Measurements from ENCODE around the gene LRRC56. TPM values are rescaled to one million over a fixed set of nuclear protein-coding genes. Genes with fewer than 3 reads are reported as not detected.
A peak's percentile ranks its signal among the peaks of the same experiment; 100 is the strongest.

LRRC56 gene
- total RNA-seq, 1 experiment from 2014 or later: 3.4 TPM

DNA sequence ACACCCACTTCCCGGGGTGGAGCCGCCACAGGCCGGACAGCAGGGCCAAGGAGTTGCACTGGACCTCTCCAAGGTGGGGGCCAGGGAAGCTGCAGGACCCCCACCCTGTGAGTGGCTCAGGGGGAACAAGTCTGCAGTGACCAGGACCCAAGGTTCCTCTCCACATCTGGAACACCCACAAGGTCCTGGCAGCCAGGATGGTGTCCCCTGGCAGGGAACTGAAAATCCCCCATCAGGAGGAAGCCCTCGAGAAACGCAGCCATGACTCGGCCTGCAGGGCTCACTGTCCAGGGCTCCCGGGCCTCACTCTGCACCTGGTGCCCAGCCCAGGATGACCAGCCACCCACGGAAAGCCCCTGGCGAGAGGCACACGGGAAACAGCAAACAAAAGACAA is 41.8 kb upstream of the LRRC56 start:
- Histone ChIP-seq H3K14ac (ENCODE audit: insufficient read depth, low read length) (no peak overlapping the region), H3K18ac (ENCODE audit: insufficient read length, low read depth, low read length) (no peak overlapping the region), H2AFZ (ENCODE audit: low read length) (no peak overlapping the region), H2BK120ac (ENCODE audit: low read depth, low read length, poor library complexity, severe bottlenecking) (no peak overlapping the region), H4K91ac (ENCODE audit: insufficient read length, low read depth, low read length) (no peak overlapping the region), H4K5ac (ENCODE audit: insufficient read length, low read depth, low read length) (no peak overlapping the region), H3K4me1 (ENCODE audit: insufficient read depth, low read length) (no peaks in the 10 kb centered on the region), H3K23me2 (ENCODE audit: insufficient read length, low read depth, low read length, poor library complexity, severe bottlenecking) (no peaks in the 10 kb centered on the region), H3K27me3 (ENCODE audit: insufficient read depth, low read length) (no peaks in the 10 kb centered on the region), H3K4ac (ENCODE audit: low read depth, low read length) (no peak overlapping the region), H3T11ph (ENCODE audit: low read length) (no peak overlapping the region), H4K20me1 (ENCODE audit: control insufficient read depth, insufficient read depth, insufficient read length) (no peaks in the 10 kb centered on the region), H3K4me2 (ENCODE audit: insufficient read depth, insufficient read length, low read length) (no peak overlapping the region), H2BK5ac (ENCODE audit: insufficient read length, low read length) (no peak overlapping the region), H3K79me1 (ENCODE audit: insufficient read depth, low read depth, low read length, poor library complexity, severe bottlenecking) (no peaks in the 10 kb centered on the region), H2BK12ac (ENCODE audit: insufficient read length, low read depth, low read length) (no peak overlapping the region), H3K56ac (ENCODE audit: insufficient read length, low read depth, low read length) (no peak overlapping the region), H3K23ac (ENCODE audit: insufficient read length, low read depth, low read length) (no peak overlapping the region), H3K9me3 (ENCODE audit: control insufficient read depth, low read depth, low read length) (no peaks in the 10 kb centered on the region), H2AK5ac (ENCODE audit: insufficient read length, low read length) (no peak overlapping the region), H3K79me2 (ENCODE audit: insufficient read depth, low read length) (no peaks in the 10 kb centered on the region), H4K8ac (replicated peaks; ENCODE audit: insufficient read length, low read depth, low read length) (no peak overlapping the region), H3K27ac (ENCODE audit: insufficient read length, low read depth, low read length) (no peak overlapping the region), H2BK20ac (ENCODE audit: low read depth, low read length, poor library complexity, severe bottlenecking) (no peak overlapping the region), H2BK15ac (ENCODE audit: low read depth, low read length) (no peak overlapping the region), H3K9ac (ENCODE audit: extremely low read depth, insufficient read length, low read length) (no peak overlapping the region)
- no peak overlapping the region for H3K4me3 Mint-ChIP-seq
- TF ChIP-seq, protein P1, sequence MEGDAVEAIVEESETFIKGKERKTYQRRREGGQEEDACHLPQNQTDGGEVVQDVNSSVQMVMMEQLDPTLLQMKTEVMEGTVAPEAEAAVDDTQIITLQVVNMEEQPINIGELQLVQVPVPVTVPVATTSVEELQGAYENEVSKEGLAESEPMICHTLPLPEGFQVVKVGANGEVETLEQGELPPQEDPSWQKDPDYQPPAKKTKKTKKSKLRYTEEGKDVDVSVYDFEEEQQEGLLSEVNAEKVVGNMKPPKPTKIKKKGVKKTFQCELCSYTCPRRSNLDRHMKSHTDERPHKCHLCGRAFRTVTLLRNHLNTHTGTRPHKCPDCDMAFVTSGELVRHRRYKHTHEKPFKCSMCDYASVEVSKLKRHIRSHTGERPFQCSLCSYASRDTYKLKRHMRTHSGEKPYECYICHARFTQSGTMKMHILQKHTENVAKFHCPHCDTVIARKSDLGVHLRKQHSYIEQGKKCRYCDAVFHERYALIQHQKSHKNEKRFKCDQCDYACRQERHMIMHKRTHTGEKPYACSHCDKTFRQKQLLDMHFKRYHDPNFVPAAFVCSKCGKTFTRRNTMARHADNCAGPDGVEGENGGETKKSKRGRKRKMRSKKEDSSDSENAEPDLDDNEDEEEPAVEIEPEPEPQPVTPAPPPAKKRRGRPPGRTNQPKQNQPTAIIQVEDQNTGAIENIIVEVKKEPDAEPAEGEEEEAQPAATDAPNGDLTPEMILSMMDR (conservative IDR thresholded peaks at IDR 0.05): no peak
- no peaks in the 10 kb centered on the region for H3K4me1 Mint-ChIP-seq
- DNase-seq: no peak
- peaks cover 35 to 69% (median 63%) of the 10 kb centered on the region in 3 experiments for H3K36me3 Mint-ChIP-seq (ENCODE audit: insufficient read depth in 1 of 3, low read depth in 3 of 3)
- no CpG with 5 or more reads among the region's 10 CpGs for WGBS (ENCODE audit: extremely low coverage, insufficient read length, low lambda C conversion rate)
- peaks cover 12% of the 10 kb centered on the region in 2 experiments for H3K9me3 Mint-ChIP-seq
- H3K27me3 Mint-ChIP-seq (ENCODE audit: low read depth): peaks cover 4% of the 10 kb centered on the region; the same call in 1 of the 2 replicates
- H3K27ac Mint-ChIP-seq: peak overlapping the region in 2 of 3 experiments; percentile 85 to 91; a peak in 4 of 7 replicates
